GM12865 (cell line): ENCODE results near the gene FOXK1.
A peak's percentile ranks its signal among the peaks of the same experiment; 100 is the strongest.
"Not testable (repeated sequence)": the region's sequence is repeated elsewhere in the genome, so short reads cannot be mapped to it uniquely, and the experiment has no call there.

Experiments used
- DNase-seq: peaks from one replicate; pipeline ENCODE4 v3.0.0; 2010; ENCODE audit warnings: low read depth
- H3K4me3 ChIP-seq: 2 replicates; pipeline ENCODE4 v1.5.1; 2011; ENCODE audit warnings: mild to moderate bottlenecking, low read depth, low read length, control low read depth
- TF ChIP-seq, protein P1 (sequence below): IDR thresholded peaks from 2 replicates; pipeline ENCODE4 v1.5.1; 2011; ENCODE audit warnings: low read length, control low read depth, low read depth, inconsistent platforms; ENCODE audit not compliant: insufficient read depth; ENCODE audit errors: missing control alignments

Gene FOXK1

DNA sequence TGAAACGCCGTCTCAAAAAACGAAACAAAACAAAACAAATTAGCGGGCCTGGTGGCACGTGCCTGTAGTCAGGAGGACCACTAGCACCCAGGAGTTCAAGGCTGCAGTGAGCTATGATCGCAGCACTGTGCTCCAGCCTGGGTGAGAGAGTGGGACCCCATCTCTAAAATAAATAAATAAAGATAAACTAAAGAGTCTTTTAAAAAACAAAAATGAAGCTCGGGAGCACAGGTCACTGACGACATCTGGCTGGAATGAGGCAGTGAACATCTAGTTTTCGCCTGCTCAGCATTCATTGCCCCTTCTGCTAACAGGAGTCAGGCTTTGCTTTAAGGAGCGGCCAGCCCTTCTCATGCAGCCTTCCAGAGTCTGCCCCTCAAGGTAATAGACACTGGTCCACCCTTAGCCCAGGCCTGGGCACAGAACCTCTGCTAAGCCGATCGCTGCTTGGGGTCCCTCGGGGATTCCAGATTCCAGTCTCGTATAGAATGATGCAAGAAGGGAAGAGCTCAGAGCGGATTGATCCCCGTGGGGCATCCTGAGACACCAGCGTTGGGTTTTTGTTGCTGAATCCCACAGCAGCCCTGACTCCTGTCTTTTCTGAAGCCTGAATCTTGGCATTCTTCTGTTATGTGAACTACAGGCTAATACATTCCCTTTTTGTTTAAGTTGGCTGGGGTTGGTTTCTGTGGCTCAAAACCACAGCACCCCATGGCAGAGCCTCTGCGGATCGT lies 14.2 kb upstream of the FOXK1 start:
- no peak overlapping the region for H3K4me3 ChIP-seq
- TF ChIP-seq, protein P1, sequence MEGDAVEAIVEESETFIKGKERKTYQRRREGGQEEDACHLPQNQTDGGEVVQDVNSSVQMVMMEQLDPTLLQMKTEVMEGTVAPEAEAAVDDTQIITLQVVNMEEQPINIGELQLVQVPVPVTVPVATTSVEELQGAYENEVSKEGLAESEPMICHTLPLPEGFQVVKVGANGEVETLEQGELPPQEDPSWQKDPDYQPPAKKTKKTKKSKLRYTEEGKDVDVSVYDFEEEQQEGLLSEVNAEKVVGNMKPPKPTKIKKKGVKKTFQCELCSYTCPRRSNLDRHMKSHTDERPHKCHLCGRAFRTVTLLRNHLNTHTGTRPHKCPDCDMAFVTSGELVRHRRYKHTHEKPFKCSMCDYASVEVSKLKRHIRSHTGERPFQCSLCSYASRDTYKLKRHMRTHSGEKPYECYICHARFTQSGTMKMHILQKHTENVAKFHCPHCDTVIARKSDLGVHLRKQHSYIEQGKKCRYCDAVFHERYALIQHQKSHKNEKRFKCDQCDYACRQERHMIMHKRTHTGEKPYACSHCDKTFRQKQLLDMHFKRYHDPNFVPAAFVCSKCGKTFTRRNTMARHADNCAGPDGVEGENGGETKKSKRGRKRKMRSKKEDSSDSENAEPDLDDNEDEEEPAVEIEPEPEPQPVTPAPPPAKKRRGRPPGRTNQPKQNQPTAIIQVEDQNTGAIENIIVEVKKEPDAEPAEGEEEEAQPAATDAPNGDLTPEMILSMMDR: no peak
- no peak for DNase-seq

DNA sequence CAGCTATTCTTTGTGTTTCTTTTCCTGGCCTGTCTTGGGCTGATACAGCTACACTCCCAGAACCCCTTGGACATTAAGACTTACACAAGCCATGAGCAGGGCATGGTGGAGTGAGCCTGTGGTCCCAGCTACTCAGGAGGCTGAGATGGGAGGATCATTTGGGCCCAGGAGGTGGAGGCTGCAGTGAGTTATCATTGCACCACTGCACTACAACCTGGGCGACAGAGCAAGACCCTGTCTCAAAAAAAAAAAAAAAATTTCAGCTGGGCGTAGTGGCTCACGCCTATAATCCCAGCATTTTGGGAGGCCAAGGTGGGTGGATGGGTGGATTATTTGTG lies 13.6 kb upstream of the FOXK1 start:
- no peak for DNase-seq
- TF ChIP-seq, protein P1: no peak
- no peak overlapping the region for H3K4me3 ChIP-seq

DNA sequence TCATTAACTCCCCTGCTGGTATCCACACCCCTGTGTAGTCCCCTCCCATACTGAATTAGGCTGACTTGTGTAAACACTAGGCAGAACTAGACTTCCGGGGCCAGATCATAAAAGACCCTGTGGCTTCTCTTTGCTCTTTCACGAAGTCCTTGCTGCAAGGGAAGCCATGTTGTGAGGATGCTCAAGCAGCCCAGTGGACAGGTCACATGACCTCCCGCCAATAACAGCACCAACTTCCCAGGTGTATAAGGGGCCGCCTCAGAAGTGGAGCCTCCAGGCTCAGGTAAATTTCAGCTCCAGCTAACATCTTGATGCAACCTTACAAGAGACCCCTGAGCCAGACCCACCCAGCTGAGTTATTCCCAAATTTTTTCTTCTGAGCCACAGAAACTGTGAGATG lies 11.3 kb upstream of the FOXK1 start:
- no peak for DNase-seq
- H3K4me3 ChIP-seq: no peak overlapping the region
- TF ChIP-seq, protein P1: no peak

DNA sequence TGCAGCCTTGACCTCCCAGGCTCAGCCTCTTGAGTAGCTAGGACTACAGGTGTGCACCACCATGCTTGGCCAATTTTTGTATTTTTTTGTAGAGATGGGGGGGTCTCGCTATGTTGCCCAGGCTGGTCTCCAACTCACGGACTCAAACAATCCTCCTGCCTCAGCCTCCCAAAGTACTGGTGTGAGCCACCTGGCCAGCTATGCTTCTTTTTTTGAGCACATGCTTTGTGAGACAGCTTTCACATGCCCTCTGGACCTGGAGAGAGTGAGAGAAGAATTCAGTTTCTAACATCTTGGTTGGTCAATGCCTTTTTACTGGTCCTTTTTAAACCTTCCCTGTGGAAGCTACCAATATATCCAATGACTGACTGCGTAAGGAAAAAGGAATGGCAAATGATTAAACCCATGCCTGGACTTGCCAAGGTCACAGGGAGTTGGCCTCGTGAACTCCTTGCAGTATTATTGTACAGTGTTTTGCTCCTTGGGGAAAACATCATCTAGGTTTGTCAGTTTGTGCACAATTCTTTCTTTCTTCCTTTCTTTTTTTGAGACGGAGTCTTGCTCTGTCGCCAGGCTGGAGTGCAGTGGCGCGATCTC lies 6.2 kb upstream of the FOXK1 start:
- DNase-seq: no peak
- H3K4me3 ChIP-seq: no peak overlapping the region
- TF ChIP-seq, protein P1: no peak

DNA sequence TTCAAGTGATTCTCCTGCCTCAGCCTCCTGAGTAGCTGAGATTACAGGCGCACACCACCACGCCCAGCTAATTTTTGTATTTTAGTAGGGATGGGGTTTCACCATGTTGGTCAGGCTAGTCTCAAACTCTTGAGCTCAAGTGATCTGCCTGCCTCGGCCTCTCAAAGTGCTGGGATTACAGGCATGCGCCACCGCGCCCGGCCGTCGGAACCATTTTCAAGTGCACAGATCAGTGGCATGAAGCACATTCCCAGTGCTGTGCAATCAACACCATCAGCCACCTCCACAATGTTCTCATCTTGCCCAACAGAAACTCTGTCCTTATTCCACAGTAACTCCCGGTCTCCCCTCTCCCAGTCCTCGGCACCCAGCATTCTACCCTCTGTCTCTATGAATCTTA lies 4.6 kb upstream of the FOXK1 start:
- DNase-seq, H3K4me3 ChIP-seq: not testable (repeated sequence)

DNA sequence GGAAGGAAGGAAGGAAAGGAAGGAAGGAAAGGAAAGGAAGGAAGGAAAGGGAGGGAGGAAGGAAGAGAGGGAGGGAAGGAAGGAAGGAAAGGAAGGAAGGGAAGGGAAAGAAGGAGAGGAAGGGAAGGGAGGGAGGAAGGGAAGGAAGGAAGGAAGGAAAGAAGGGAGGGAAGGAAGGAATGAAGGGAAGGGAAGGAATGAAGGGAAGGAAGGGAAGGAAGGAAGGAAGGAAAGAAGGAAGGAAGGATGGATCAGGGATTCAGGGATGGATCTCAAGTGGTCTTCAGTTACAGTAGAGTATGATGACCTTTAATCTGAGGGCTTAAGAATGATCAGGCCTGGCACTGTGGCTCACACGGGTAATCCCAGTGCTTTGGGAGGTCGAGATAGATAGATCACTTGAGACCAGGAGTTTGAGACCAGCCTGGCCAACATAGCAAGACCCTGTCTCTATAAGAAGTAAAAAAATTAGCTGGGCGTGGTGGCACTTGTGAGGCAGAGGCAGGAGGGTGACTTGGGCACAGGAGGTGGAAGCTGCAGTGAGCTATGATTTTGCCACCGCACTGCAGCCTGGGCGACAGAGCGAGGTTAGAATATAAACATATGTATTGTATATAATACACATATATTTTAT lies 760 bp upstream of the FOXK1 start:
- TF ChIP-seq, protein P1: no peak
- H3K4me3 ChIP-seq: peak overlapping the region; percentile 66
- no peak for DNase-seq

DNA sequence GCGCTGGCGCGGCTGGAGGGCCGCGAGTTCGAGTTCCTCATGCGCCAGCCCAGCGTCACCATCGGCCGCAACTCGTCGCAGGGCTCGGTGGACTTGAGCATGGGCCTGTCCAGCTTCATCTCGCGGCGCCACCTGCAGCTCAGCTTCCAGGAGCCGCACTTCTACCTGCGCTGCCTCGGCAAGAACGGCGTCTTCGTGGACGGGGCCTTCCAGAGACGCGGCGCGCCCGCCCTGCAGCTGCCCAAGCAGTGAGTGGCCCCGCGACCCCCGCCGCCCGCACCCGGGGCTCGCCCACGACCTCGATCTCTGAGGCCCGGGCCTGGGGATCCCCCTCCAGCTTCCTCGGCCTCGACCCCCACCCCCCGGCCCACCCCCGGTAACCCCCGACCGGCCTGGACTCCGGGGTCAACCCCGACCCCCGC lies 537 bp downstream of the FOXK1 start:
- H3K4me3 ChIP-seq: peak overlapping the region; percentile 97
- TF ChIP-seq, protein P1: no peak
- peak; percentile 80 for DNase-seq
